Chondrocyte (in vitro differentiated cells): ENCODE results near the gene RASL10B. TPM values are rescaled to one million over a fixed set of nuclear protein-coding genes. Genes with fewer than 3 reads are reported as not detected.
A peak's percentile ranks its signal among the peaks of the same experiment; 100 is the strongest.

Experiments
- DNase-seq: peaks from one replicate; pipeline ENCODE4 v3.0.0; 2021; ENCODE audit warnings: mixed read lengths, low spot score
- H3K27ac Mint-ChIP-seq: one replicate; pipeline ENCODE4 v1.8.0; 2021; ENCODE audit warnings: mild to moderate bottlenecking, moderate library complexity, mixed read lengths; ENCODE audit not compliant: unreplicated experiment
- H3K27me3 Mint-ChIP-seq: 2 replicates; pipeline ENCODE4 v1.8.0; 2021; ENCODE audit warnings: low read depth, mixed read lengths
- H3K36me3 Mint-ChIP-seq: 2 replicates; pipeline ENCODE4 v1.8.0; 2021; ENCODE audit warnings: low read depth, mixed read lengths
- H3K4me1 Mint-ChIP-seq: 2 replicates; pipeline ENCODE4 v1.8.0; 2021; ENCODE audit warnings: low read depth, mild to moderate bottlenecking, mixed read lengths
- H3K4me3 Mint-ChIP-seq: one replicate; pipeline ENCODE4 v1.8.0; 2021; ENCODE audit warnings: mild to moderate bottlenecking, moderate library complexity, mixed read lengths; ENCODE audit not compliant: unreplicated experiment
- H3K9me3 Mint-ChIP-seq: 2 replicates; pipeline ENCODE4 v1.8.0; 2021; ENCODE audit warnings: low read depth, mixed read lengths
- CTCF ChIP-seq: fragments of 200-600 bp; sonication (generic); IDR thresholded peaks from 2 replicates; pipeline ENCODE4 v1.5.0; 2021; ENCODE audit warnings: antibody characterized with exemption, mild to moderate bottlenecking, moderate library complexity
- total RNA-seq: library from RNA; stranded (reverse); gene quantifications from 3 replicates; pipeline ENCODE4 v1.2.1, GENCODE V29; 2021

The RASL10B gene
- total RNA-seq, 1 donor from 2014 or later, result 21.3 TPM

- Mint-ChIP-seq H3K4me1 (peaks cover 47% of the 10 kb centered on the region), H3K9me3 (no peaks in the 10 kb centered on the region), H3K36me3 (peaks cover 7% of the 10 kb centered on the region), H3K4me3 (peak overlapping the region; percentile 44), H3K27me3 (no peaks in the 10 kb centered on the region), H3K27ac (peak overlapping the region; percentile 92)
- DNase-seq, result peak; percentile 96
- TF ChIP-seq CTCF, result no peak
Observed at GRCh38 chr17:35726127-35726952, 5.1 kb upstream of the RASL10B start.

- Mint-ChIP-seq H3K4me1 (peaks cover 47% of the 10 kb centered on the region), H3K9me3 (no peaks in the 10 kb centered on the region), H3K4me3 (no peak overlapping the region), H3K27ac (peak overlapping the region; percentile 92), H3K27me3 (no peaks in the 10 kb centered on the region), H3K36me3 (peaks cover 5% of the 10 kb centered on the region)
- TF ChIP-seq CTCF, result no peak
- no peak for DNase-seq
Observed at GRCh38 chr17:35726953-35727460, 4.4 kb upstream of the RASL10B start.

GRCh38 chr17:35727635-35728034 is 3.8 kb upstream of the RASL10B start:
- H3K27ac Mint-ChIP-seq, result peak overlapping the region; percentile 92
- peaks cover 5% of the 10 kb centered on the region for H3K36me3 Mint-ChIP-seq

GRCh38 chr17:35728551-35728950 is 2.9 kb upstream of the RASL10B start:
- Mint-ChIP-seq H3K4me1 (peaks cover 56% of the 10 kb centered on the region), H3K9me3 (no peaks in the 10 kb centered on the region), H3K27me3 (no peaks in the 10 kb centered on the region), H3K27ac (no peak overlapping the region), H3K4me3 (no peak overlapping the region), H3K36me3 (peaks cover 5% of the 10 kb centered on the region)
- TF ChIP-seq CTCF, result no peak
- DNase-seq, result no peak

More at GRCh38 chr17:35727635-35728034, 3.8 kb upstream of the RASL10B start:
- DNase-seq, result no peak
- Mint-ChIP-seq H3K4me1 (peaks cover 53% of the 10 kb centered on the region), H3K27me3 (no peaks in the 10 kb centered on the region), H3K4me3 (no peak overlapping the region), H3K9me3 (no peaks in the 10 kb centered on the region)
- no peak for TF ChIP-seq CTCF

GRCh38 chr17:35729405-35729833 is 2.0 kb upstream of the RASL10B start:
- TF ChIP-seq CTCF, result no peak
- Mint-ChIP-seq H3K9me3 (no peaks in the 10 kb centered on the region), H3K27ac (no peak overlapping the region), H3K36me3 (no peaks in the 10 kb centered on the region), H3K4me1 (peaks cover 56% of the 10 kb centered on the region), H3K27me3 (no peaks in the 10 kb centered on the region), H3K4me3 (no peak overlapping the region)
- DNase-seq, result no peak
